Measurements from ENCODE around the gene BCL2L12.

DNA sequence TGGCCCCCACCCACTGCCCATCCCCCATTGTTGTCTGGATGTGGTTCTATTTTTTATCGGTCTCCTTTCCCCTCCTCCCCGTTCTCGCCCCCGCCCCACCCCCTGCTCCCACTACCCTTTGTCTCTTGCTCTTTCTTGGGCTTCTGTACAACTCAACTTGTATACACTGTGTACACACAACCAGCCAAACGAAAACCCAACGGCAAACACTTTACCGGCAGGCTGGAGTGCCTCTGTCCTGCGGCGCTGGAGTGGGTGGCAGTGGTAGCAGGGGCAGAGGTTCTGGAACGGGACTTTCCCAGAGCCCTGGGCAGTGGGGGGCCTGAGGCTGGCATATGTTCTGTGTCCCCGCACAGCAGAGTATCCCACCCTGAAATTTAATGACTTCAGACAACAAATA is 39.5 kb upstream of the BCL2L12 start:
- TF ChIP-seq L3MBTL2 (conservative IDR thresholded peaks at IDR 0.05) (no peak), ARNT (IDR thresholded peaks at IDR 0.05) (no peak)
- TF ChIP-seq, protein P1, sequence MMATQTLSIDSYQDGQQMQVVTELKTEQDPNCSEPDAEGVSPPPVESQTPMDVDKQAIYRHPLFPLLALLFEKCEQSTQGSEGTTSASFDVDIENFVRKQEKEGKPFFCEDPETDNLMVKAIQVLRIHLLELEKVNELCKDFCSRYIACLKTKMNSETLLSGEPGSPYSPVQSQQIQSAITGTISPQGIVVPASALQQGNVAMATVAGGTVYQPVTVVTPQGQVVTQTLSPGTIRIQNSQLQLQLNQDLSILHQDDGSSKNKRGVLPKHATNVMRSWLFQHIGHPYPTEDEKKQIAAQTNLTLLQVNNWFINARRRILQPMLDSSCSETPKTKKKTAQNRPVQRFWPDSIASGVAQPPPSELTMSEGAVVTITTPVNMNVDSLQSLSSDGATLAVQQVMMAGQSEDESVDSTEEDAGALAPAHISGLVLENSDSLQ (IDR thresholded peaks at IDR 0.05): no peak
